Glomerular visceral epithelial cell (primary cell): ENCODE results near the gene PCDHA1.

Experiments used
- DNase-seq: peaks from one replicate; pipeline ENCODE4 v3.0.0-alpha.2; 2016; ENCODE audit errors: extremely low spot score

Gene PCDHA1

DNA sequence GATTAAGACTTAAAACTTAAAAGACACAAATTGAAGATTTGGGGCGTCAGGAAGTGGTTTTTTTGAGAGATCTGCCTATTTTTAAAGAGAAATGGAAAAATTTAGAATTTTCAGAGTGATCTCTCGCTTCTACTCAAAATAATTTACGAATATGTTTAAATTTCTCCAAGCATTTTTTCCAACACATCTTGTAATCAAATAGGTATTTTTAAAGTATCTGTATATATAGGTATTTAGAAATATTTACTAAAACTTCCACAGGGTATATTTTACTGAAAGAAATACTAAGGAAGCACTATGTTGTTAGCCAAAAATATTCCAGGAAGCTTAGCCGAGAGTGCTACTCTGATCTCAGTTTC lies 255.5 kb downstream of the PCDHA1 start:
- DNase-seq: no peak

DNA sequence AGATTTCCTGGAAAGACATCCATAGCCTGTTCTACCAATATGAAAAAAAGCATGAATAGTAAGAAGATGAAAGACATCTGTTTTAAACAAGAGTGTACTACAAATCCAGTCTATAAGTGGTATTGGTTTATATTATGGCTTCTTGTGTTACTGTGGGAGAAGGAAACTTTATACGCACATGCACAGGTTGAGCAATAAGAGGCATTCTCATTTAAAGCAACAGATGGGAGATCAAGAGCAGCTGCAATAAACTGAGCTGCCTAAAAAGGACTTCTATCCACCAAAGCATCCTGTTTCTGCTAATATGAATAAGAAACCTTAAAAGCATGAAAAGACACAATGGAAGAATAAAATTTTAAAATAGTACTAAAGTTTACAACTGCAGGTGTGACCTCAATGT lies 256.6 kb downstream of the PCDHA1 start:
- DNase-seq: no peak

DNA sequence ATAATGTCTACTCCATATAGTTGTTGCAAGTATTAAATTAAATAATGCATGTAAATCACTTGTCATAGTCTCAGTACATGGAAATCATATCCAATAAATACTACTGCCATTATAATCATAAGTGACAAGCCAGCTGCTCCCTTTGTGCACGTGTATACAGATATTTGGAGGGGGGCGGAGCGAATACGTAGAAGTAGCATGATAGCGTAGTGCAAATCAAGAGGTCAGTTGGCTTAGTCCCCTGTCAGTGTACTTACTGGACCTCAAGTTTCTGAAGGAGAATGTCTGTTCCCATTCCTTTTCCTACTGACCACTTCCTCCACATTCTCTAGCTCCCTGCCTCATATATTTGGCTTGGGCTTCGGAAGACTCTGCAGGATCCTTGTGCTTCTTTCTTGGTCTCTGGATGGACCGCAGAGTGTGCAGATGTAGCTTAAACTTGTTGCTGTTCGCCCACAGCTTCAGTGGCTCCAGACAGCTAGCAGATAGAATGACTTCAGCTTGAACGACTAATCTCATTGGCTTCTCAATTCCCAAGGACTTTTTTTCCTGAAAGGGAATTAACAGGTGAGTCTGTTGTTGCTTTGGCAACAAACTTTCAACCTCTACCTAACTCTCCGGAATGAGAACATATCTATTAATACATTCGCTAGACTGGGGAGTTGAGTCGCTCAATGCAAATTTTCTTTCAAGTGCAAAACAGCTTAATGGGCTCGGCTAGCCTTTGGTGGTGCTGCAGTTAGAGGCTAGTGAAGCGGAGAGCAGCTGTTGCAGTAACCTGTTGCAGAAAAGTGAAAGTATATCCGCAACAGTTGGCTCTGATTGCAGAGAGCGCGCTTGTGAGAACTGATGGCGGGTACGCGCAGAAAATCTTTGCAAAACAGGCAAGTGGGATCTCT lies 264.9 kb downstream of the PCDHA1 start, which contains the start of gene PCDHB1:
Gene PCDHB1 (plus strand): TSS at position 753 of the 899 bp plus-strand sequence. CDS start 97 bp downstream, at position 850.
- no peak for DNase-seq

DNA sequence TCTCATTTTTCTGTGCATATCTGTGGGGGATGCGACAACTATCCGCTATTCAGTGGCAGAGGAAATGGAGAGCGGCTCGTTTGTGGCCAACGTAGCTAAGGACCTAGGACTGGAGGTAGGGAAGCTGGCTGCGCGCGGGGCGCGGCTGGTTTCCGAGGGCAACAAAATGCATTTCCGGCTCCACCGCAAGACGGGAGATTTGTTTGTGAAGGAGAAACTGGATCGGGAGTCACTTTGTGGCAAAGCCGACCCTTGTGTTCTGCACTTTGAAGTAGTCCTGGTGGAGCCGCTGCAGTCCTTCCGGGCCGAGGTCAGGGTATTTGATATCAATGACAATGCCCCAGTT lies 265.6 kb downstream of the PCDHA1 start:
- DNase-seq: no peak
